Stimulated activated CD8-positive, alpha-beta memory T cell treated with anti-CD3 and anti-CD28 coated beads, Interleukin-4, amount 100 ng/mL, for 24 hours (primary cell): Measurements from ENCODE around the gene ZNF430.
A peak's percentile ranks its signal among the peaks of the same experiment; 100 is the strongest.
"Not testable (repeated sequence)": the region's sequence is repeated elsewhere in the genome, so short reads cannot be mapped to it uniquely, and the experiment has no call there.

Source experiments
- DNase-seq: peaks from one replicate; pipeline ENCODE4 v3.0.0-alpha.2; 2020; ENCODE audit warnings: low read depth

The ZNF430 gene

DNA sequence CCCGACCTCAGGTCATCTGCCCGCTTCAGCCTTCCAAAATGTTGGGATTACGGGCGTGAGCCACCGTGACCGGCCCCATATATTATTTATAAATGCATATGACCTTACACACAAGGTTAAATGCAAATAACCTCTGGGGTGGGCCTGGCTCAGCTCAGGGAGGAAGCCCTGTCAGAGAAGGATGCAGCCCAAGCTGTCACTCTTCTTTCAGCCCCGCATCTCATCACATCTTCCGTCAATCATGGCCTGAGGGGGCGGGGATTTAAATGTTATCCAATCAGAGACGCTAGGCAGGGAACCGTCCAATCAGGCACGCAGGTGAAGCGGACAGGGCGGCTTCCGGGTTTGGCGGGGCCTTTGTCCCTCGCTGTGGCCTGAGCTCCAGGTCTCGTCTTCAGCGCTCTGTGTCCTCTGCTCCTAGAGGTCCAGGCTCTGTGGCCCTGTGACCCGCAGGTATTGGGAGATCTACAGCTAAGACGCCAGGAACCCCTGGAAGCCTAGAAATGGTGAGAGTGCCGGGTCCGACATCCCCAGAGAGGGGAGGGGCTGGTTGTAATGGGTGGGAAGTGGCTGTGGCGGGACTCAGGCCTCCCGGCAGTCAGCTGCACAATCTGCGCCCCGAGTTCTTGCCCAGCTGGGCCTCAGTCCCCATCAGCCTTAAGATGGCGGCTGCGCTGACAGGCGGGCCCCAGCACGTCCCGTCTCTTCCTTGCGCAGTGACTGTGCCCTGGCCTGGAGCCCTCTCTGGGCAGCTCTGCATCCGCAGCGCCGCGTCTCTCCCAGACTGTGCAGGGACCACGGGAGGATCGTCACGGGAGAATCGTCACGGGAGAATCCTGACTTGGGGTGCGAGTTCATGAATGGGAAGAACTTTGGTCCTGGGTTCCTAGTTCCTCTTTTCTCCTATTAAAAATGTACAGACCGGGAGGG is at the start of gene ZNF430:
TSS of gene ZNF430 (plus strand) at position 360 of the 930 bp plus-strand sequence. CDS start at position 504, 144 bp downstream.
- DNase-seq: peak; percentile 88

DNA sequence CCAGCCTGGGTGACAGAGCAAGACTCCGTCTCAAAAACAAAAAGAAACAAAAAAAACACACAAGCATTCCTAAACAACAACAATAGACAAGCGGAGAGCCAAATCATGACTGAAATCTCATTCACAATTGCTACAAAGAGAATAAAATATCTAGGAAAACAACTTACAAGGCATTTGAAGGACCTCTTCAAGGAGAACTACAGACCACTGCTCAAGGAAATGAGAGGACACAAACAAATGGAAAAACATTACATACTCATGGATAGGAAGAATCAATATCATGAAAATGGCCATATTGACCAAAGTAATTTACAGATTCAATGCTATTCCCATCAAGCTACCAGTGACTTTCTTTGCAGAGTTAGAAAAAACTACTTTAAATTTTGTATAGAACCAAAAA is 27.7 kb upstream of the ZNF430 start:
- not testable (repeated sequence) for DNase-seq

DNA sequence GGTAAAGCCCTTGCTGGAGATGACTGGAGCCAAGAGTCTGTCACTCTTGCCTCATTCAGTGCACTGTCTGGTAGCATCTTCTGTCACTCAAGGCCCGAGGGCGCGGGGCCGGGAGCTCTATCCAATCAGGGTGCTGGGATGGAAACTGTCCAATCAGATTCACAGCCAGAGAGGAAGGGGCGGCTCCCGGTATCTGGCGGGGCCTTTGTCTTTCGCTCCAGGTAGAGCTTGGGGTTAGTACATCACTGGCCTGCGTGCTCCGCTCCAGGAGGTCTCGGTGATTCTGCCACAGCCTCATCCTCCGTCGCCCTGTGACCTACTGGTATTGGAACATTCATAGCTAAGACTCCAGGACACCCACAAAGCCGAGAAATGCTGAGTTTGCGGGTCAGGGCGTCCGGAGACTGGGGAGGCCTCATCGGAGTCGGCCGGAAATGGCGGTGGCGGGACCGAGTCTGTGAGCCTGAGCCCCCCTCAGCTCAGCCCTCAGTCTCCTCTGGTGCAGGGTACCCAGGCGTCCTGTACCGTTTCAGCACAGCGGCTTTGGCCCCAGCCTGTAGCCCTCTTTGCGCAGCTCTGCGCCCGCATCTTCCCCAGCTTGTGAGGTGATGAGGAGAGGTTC is 20.6 kb upstream of the ZNF430 start:
- DNase-seq: peak; percentile 78

DNA sequence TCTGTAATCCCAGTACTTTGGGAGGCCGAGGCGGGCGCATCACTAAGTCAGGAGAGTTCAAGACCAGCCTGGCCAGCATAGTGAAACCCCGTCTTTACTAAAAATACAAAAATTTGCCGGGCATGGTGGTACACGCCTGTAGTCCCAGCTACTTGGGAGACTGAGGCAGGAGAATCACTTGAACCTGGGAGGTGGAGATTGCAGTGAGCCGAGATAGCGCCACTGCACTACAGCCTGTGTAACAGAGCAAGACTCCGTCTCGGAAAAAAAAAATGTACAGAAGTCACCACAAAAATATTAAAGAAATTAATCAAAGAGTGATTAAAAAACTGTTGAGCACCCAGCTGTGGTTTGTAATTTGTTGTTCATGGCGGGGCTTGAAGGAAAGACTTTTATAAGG is 781 bp downstream of the ZNF430 start:
- DNase-seq: not testable (repeated sequence)

DNA sequence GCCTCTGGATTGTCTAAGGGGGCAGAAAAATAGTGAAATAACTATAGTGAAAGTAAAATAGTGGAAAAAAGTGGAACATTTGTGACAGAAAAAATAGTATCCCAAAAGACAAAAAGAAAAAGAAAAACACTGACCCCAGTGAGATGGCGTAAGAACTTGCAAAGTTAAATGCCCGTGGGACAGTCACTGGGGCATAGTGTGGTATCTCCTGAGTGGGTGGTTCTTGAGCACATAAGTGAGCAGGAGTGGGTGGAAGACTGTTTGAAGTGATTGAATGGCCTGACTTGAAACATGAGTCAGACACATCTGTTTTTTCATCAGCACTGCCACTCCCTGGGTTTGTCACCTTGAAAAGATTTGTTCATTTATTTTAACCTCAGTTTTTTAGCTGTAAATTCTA is 2.5 kb downstream of the ZNF430 start:
- no peak for DNase-seq

DNA sequence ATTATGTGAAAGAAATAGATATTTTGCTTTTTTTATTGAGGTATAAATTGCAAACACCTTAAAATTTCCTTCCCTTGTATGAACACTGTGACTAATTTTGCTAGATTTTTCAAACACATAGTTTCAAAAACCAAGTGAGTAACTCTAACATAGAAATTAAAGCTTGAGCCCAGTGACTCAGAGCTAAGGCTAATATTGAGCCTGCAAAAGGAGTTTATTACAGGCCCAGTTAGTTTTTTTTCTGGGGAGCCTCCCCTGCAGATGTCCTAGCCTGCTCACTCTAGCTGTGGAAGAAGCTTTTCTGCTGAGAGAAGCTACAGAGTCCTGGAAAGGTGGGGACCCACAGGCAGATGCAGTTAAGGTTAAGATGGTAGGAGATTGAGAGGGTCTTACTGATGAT is 3.4 kb downstream of the ZNF430 start:
- DNase-seq: no peak

DNA sequence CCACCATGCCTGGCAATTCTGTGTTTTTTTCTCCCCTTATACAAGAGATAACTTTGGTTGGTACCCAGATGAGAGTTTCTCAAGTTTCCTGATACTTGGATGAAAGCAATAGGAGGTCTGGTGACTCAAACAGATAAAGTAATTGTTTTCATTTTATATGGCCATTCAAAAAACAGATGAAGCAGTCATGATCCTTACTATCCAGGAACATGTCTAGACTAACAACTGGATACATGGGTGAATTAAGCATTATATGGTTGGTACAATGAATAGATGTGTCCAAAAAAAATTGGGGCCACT is 8.5 kb downstream of the ZNF430 start:
- DNase-seq: no peak

DNA sequence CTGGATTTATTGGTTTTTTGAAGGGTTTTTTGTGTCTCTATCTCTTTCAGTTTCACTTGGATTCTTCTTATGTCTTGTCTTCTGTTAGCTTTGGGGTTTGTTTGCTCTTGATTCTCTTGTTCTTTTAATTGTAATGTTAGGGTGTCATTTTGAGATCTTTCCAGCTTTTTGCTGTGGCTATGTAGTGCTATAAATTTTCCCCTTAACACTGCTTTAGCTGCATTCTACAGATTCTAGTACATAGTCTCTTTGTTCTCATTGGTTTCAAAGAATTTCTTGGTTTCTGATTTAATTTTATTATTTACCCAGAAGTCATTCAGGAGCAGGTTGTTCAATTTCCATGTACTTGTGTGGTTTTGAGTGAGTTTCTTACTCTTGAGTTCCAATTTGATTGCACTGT is 24.6 kb downstream of the ZNF430 start:
- DNase-seq: no peak

DNA sequence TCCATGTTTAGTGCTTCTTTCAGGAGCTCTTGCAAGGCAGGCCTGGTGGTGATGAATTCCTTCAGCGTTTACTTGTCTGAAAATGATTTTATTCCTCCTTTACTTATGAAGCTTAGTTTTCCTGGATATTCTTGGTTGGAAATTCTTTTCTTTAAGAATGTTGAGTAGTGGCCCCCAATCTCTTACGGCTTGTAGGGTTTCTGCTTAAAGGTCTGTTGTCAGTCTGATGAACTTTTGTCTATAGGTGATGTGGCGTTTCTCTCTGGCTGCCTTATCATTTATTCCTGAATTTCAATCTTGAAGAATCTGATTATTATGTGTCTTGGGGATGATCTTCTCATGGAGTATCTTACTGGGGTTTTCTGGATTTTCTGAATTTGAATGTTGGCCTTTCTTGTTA is 26.0 kb downstream of the ZNF430 start:
- no peak for DNase-seq

DNA sequence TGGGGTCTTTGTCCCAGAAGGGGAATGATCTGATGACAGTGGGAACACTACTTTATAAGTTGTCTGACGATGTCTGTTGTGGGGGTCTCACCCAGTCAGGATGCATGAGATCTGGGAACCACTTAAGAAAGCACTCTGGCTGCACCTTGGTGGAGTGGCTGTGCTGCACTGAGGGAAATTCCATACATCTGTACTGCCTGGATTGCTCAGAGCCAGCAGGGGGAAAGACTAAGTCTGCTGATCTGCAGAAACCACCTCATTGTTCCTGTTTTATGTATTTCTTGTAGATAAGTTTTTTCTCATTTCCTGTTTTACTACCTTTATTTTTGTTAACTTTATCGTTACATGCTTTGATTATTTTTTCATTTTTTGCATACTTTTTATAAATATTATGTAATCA is 27.3 kb downstream of the ZNF430 start:
- no peak for DNase-seq

DNA sequence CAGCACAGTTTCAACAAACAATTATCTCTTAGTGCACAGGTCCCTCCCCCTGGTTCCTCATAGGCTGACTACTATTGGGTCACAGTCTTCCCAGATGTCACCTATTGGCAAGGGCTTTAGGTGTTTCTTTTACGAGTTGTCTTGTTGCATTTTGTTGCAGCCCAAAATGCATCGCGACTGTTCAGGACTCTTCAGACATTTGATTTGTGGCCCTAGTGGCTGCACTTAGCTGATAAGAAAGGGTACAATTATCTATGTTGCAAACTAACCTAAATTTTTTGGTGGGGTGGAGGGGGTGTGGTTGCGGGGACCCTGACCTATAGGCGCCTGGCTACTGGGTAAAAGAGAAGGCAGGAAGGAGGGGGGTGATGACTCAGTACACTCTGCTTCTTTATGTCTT is 32.4 kb downstream of the ZNF430 start:
- no peak for DNase-seq

DNA sequence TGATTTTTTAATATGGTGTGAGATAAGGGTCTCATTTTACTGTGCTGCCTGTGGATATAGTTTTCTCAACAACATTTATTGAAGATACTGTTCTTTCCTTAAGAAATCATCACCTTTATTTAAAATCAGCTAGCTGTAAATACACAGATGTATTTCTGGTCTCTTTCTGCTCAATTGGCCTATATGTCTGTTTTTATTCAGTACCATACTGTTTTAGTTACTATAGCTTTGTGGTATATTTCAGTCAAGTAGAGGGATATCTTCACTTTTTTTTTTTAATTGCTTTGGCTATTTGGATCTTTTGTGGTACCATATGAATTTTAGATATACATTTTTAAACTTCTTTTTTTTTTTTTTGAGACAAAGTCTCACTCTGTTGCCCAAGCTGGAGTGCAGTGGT is 44.9 kb downstream of the ZNF430 start:
- DNase-seq: no peak

DNA sequence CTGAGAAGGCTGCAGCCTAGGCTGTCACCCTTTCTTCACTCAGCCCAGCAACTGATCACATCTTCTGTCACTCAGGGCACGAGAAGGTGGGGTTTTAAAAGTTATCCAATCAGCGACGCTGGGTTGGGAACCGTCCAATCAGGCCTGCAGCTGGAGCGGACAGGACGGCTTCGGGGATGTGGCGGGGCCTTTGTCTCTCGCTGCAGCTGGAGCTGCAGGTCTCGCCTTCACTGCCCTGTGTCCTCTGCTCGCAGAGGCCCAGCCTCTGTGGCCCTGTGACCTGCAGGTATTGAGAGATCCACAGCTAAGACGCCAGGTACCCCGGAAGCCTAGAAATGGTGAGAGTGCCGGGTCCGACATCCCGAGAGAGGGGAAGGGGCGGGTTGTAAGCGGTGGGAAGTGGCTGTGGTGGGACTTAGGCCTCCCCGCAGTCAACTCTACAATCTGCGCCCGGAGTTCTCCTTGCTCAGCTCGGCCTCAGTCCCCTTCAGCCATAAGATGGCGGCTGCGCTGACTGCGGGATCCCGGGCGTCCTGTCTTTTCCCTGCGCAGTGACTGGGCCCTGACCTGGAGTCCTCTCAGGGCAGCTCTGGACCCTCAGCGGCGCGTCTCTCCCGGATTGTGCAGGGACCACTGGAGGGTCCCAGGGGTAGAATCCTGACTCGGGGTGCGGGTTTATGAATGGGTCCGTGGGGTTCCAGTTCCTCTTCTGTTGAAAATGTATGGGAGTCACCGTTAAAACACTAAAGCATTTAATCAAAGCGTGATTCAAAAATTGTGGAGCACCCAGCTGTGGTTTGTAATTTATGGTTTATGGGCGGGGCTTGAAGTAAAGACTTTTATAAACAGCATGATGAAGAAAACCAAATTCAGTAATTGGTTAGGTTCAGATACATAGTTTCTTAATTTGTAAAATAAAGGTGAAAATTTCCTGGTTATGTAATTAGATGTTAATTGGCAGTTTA is 61.8 kb downstream of the ZNF430 start, which contains the start of gene ZNF714:
TSS of gene ZNF714 (plus strand) at position 193 of the 965 bp plus-strand sequence. CDS start 16,066 bp downstream, outside the sequence.
- peak; percentile 59 for DNase-seq

DNA sequence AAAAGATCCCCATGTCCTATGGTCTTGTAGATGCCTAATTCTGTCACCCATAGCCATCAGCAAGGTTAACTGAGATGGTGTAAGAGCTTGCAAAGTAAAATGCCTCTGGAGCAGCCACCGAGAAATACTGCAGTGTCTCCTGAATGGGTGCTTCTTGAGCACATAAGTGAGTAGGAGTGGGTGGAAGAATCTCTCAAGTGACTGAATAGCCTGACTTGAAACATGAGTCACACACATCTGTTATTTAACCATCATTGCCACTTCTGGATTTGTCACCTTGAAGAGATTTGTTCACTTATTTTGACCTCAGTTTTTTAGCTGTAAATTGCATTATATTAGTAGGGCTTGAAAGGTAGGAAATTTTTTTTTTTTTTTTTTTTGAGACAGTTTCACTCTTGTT is 63.9 kb downstream of the ZNF430 start:
- DNase-seq: no peak

DNA sequence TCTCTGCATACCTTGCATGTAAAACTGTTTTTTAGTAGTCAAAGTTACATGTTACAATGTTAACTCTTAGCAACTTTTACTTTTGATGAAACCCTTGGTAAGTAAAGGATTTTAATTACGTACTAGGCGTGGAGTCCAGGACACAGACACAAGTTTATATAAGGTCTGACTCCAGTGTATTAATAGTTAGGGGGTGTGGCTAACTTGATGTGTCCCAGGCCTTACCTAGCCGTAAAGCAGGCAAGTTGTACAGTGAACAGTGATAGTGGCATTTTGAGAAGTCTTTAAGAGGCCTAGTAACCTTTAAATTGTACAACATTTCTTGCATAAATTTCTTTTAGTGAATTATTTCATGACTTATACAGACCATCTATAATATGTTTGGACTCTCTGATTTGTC is 67.4 kb downstream of the ZNF430 start:
- DNase-seq: no peak

DNA sequence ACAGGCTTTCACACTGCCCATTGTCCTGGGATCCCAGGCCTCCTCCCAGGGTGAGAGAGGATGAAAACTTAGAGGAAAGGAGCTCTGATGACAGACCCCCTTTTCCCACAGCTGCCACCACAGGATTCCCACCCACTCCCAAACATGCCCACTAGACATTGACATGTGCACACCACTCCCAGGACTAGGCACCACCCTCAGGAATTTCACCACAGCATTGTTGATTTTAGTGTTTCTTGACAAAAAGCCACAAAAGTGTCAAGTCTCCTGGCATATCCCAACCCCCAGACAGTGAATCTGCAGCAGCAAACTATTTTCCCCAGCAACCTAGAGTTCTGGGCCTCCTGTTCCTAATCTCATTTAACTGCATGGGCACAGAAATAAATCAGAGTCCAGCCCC is 71.7 kb downstream of the ZNF430 start:
- no peak for DNase-seq

DNA sequence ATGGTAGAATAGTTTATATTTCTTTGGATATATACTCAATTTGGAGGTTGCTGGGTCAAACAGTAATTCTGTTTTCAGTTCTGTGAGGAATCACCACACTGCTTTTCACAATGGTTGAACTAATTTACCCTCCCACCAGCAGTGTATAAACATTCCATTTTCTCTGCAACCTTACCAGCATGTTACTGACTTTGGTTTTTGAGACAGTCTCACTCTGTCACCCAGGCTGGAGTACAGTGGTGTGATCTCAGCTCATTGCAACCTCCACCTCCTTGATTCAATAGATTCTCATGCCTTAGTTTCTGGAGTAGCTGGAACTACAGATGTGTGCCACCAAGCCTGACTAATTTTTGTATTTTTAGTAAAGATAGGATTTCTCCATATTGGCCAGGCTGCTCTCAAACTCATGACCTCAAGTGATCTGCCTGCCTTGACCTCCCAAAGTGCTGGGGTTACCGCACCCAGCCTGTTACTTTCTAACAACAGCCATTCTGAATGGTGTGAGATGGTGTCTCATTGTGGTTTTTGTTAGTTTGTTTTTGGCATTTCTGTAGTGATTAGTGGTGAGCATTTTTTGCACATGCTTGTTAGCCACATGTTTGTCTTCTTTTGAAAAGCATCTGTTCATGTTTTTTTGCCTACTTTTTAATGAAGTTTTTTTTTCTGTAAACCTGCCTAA is 74.0 kb downstream of the ZNF430 start:
- no peak for DNase-seq

DNA sequence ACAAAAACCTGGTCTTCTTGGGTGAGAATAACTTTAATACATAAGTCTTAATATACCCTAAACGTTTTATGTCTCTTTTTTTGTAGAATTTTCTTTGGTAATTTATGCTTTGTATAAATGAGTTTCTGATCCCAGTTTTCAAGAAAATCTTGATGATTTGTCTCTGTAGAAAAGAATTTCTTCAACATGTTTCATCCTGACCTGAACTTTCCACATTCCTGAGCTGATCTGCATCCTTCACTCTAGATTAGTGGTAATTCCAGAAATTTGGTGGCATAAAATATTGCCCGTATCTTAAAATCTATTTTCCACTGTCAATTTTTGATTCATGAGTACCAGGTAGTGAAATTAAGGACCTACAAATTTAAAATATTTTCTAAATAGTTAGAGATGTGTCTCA is 77.8 kb downstream of the ZNF430 start:
- DNase-seq: no peak

DNA sequence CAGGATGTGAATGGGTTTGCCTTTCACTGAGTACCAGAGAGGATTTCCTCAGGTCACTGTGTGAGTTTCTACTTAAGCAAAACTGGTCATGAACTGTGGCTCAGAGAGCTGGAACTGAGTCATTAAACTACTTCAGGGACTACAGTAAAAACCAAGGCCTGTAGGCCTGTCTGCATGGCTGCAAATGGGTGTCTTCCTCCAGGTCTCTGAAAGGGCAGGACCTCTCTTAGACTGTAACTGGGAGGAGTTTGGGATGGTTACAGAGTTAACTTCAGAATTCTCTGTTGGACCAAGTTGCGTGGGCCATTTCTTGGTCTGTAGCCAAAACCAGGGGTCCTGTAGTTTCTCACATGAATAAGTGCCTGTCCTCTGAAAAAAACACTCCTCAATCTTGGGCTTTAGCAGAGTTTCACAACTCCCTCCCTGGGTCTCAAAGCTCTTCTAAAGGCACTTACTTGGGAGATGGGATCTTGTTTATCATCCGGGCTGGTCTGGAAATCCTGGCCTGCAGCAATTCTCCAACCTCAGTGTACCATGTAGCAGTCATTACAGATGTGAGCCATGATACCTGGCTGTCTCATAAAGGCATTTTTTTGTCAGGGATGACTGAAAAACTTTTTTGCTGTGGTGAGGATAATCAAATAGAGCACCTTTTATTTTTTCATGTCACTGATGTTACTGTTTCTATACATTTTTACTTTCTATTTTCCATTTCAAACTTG is 81.2 kb downstream of the ZNF430 start:
- DNase-seq: no peak

DNA sequence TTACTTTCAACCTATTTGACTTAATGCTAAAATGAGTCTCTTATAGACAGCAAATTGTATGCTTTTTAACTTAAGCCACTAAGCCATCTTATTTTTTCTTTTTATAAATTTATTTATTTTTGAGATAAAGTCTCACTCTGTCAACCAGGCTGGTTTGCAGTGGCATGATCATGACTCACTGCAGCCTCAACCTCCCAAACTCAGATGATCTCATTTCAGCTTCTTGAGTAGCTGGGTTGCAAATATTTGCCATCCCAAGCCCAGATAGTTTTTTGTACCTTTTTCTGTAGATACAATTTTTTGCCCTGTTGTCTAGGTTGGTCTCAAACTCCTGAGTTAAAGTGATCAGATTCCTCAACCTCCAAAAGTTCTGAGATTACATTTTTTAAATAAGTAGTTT is 88.7 kb downstream of the ZNF430 start:
- DNase-seq: no peak
